CD4-positive, alpha-beta T cell treated with Interferon gamma for 1 hour (primary cell): ENCODE results near the gene RHPN2.
"Not testable (repeated sequence)": the region's sequence is repeated elsewhere in the genome, so short reads cannot be mapped to it uniquely, and the experiment has no call there.

Source experiments
- DNase-seq: peaks from one replicate; pipeline ENCODE4 v3.0.0-alpha.2; 2020

Gene RHPN2

DNA sequence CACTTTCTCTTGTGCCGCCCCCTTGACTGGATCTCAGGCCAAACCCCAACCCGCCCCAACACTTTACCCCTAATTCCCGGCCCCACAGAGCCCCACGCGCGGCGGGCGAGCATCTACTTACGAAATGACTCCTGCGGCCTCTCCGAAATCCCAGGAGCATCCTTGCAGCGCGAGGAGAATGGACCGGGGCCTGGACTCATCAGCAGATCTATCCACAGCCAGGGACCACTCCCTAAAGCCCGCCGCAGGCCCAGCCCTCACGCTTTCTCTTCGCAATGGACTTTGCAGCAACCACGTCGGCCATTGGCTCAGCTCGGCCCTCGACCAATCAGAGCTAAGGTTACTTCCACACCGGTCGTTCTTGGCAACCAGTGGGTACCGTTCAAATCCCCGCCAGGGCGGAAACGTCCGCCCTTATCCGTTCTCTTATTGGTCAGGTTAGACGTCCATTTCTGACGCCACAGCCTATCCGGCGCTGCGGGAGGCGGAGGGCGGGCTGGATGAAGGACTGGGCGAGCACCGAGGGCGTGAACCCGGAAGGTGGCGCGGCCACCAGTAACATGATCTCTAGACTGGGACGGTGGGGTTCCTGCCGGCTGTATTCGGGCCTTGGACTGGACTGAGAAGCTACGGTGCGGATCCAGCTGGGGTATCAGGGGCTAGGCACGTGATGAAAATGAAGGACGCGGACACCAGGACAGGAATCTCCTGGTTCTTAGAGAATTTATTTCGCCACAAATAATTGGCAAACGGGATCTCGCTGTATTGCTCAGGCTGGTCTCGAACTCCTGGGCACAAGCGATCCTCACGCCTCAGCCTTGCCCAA lies 92.8 kb downstream of the RHPN2 start, which contains the start of the genes CEP89 and FAAP24:
Gene CEP89 (minus strand): TSS at position 244 of the 826 bp plus-strand sequence. CDS start 84 bp downstream, at position 160.
Gene FAAP24 (plus strand): TSS at position 528 of the 826 bp plus-strand sequence. CDS start 955 bp downstream, outside the sequence.
- peak; percentile 98 for DNase-seq

DNA sequence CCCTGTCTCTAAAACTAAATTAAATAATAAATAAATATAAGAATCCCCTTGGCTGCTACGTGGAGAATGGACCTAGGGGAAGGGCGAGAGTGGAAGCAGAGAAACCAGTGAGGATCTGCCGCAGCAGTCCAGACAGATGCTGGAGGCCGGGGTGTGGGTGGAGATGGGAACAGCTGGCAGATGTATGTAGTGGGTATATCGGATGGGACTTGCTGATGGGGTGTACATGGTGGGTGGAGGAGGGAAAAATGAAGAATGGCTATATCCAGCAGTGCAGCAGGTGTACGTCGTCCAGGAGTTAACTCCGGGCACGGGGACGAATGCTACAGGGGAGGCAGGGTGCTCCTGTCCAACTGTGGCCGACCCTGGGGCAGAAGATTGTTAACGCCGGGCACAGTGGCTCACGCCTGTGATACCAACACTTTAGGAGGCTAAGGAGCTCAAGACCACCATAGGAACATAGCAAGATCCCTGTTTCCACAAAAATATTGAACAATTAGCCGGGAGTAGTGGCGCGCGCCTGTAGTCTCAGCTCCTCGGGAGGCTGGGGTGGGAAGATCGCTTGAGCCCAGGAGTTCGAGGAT lies 93.6 kb downstream of the RHPN2 start:
- no peak for DNase-seq

DNA sequence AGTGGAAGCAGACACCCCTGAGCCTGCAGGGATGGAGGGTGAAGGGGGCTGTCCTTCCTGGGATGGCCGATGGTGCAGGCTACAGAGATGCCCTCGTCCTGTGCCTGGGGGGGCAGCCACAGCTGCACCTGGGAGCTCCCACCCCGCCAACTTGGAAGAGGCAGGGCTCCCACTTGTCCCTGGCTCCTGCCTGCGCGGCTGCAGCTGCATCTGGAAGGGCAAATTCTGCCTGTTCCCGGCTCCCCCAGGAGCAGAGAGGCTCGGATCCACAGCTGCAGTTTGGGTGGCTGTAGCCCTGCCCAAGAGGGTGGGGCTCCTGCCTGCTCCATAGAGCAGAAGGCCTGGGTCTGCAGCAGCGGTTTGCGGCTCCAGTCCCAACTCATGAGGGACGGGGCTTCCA lies 95.1 kb downstream of the RHPN2 start:
- DNase-seq, result no peak

DNA sequence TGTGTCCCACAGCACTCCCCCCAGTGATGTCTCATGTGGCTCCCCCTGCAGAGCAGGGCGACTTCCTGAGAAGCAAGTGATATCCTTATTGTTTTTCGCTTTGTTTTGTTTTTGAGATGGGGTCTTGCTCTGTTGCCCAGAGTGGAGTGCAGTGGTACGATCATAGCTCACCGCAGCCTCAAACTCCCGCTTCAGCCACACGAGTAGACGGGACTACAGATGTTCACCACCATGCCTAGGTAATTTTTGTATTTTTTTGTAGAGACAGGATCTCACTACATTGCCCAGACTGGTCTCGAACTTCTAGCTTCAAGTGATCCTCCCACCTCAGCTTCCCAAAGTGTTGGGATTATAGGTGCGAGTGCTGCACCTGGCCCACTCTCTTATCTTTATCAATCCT lies 97.9 kb downstream of the RHPN2 start:
- no peak for DNase-seq

DNA sequence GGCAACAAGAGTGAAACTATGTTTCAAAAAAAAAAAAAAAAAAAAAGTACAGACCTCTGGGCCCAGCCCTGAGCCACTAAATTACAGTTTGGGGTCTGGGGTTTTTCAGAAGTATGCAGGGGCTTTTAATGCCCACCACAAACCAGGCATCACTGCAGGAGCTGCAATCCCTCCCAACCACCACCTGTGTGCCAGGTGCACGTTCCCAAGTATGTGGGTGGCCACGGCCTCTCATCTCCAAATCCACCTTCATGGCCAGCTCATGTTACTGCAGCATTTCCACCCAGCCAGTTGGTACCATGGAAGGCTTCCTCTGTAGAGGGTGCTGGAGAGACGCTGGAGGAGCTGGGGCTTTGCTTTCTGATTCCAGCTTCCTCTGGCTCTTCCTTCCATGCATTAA lies 119.4 kb downstream of the RHPN2 start:
- no peak for DNase-seq

DNA sequence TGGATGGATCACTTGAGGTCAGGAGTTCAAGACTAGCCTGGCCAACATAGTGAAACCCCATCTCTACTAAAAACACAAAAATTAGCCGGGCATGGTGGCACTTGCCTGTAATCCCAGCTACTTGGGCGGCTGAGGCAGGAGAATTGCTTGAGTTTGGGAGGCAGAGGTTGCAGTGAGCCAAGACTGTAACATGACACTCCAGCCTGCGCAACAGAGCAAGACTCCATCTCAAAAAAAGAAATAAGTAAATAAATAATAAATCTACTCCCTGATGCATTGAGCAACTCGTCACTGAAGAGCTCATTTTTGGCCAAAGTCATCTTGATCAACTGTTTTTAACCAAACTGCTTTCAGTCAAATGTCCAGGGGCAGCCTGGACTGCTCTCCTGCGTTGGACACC lies 123.4 kb downstream of the RHPN2 start:
- not testable (repeated sequence) for DNase-seq

DNA sequence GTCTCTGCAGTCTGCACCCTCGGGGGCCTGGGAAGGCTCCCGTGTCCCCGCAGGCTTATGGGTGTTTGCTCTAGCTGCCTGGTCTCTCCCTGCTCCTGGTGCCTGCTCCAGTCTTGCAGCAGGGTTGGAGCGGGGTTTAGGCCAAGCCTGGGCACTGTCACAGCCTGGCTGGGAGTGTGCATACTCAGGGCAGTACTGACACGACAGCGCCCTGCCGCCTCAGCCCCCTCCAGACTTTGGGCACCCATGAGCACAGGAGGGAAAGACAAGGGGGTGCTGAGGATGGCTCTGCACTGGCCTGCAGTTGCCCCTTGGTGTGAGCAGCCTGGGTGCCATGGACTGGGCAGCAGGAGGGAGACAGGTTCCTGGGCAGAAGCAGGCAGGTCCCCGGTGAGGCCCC lies 128.6 kb downstream of the RHPN2 start:
- no peak for DNase-seq

DNA sequence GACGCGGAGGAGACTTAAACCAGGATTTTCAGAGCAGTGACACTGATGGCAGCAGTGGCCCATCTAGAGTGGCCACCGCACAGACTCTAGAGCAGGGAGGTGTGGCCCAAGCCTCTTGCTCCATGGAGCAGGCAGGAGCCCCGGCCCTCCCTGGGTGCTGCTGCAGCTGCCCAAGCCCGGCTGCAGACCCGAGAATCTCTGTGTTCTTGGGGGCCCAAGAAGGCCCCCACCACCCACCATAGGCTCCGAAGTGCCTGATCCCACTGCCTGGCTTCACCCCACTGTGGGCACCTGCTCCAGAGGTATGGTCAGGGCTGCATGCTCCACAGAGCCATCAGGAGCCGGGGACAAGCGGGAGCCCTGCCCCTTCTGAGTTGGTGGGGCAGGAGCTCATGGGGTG lies 129.1 kb downstream of the RHPN2 start:
- no peak for DNase-seq

DNA sequence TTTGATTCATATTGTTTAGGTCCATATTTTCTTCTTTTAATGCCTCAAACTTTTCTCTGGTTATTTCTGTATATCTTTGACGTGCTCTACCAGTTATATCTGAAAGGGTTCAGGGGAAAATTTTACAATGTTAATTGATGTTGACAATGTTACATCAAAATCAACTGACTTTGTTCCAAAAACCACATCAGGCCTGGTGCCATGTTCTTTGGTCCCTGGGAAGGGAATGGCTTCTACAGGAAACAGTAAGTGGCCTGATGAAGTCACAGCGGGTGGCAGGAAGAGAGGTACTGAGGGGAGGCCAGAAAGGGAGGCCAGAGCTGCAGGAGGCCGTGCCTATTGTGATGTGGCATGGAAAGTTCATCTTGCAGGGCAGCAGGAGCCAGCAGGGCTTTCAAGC lies 131.1 kb downstream of the RHPN2 start:
- no peak for DNase-seq

DNA sequence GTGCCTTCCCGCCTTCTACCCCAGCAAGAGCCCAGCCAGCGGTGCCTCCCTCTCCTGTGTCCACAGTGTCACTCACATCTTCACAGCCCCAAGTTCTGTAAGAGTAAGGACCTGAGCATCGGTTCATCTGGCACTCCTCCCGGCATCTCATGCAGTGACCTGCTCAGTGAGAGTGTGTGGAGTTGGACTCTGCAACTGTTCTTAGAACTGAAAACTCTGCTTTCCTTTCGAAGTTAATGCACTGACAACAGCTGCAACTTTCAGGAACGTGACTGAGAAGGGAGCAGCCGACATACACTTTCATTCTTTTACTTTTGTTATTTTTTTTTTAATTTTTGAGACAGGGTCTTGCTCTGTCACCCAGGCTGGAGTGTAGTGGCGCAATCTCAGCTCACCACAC lies 134.1 kb downstream of the RHPN2 start:
- no peak for DNase-seq

DNA sequence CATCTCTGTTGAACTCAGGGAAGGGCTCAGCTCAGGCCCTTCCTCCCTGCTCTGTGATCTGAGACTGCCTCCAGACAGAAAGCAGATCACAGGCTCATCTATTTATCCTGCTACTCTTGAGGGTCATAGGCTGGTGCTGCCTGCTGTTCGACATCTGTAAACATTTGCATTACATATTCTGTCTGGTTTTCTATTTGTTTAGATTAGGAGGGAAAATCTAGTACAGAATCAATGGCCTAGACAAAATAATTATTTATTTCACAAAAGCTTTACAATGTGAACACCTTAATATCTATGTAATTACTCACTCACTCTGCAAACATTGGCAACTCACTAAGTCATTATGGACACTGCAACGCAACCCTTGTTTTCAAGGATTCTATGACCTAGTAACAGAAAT lies 135.9 kb downstream of the RHPN2 start:
- DNase-seq, result no peak
